Upper lobe of left lung (tissue), 4 donors: ENCODE results near the gene CCDC136.

Experiments
- CTCF ChIP-seq, 6 experiments: fragments of 450-650 bp in 4 of 6; fragments of 200-600 bp in 2 of 6; sonication (generic) in 2 of 6; IDR thresholded peaks; one replicate each; pipeline ENCODE4 v1.5.1; 2016 to 2019; ENCODE audit warnings: antibody characterized with exemption in 6 of 6
- EP300 ChIP-seq, 4 donors: sonication (generic); formaldehyde crosslinking; IDR thresholded peaks; one replicate each; pipeline ENCODE4 v1.5.1; 2017; ENCODE audit warnings: antibody characterized with exemption in 4 of 4, control low read depth in 2 of 4
- POLR2A ChIP-seq, 4 donors: fragments of 450-650 bp; IDR thresholded peaks; one replicate each; pipeline ENCODE4 v1.5.1; 2016 to 2017; ENCODE audit warnings: antibody characterized with exemption in 4 of 4, mild to moderate bottlenecking in 2 of 4
- POLR2AphosphoS5 ChIP-seq, 2 donors: sonication (generic); formaldehyde crosslinking; IDR thresholded peaks; one replicate each; pipeline ENCODE4 v1.5.1; 2017; ENCODE audit warnings: antibody characterized with exemption in 2 of 2

- TF ChIP-seq CTCF (IDR thresholded peaks at IDR 0.05): no peak
- no peak for TF ChIP-seq POLR2A (IDR thresholded peaks at IDR 0.05)
- TF ChIP-seq EP300 (IDR thresholded peaks at IDR 0.05): no peak
- TF ChIP-seq POLR2AphosphoS5 (IDR thresholded peaks at IDR 0.05): no peak
Observed at GRCh38 chr7:128829391-128830166, 37.8 kb downstream of the CCDC136 start.
